Globus pallidus (tissue), 1 donor: ENCODE data around the gene ERBIN.
"Not testable (repeated sequence)": the region's sequence is repeated elsewhere in the genome, so short reads cannot be mapped to it uniquely, and the experiment has no call there.

ENCODE experiments used
- DNase-seq: peaks from one replicate; pipeline ENCODE4 v3.0.0-alpha.2; 2015; ENCODE audit warnings: low spot score

Gene ERBIN

GRCh38 chr5:65967288-65968066, 41.1 kb downstream of the ERBIN start:
- DNase-seq, result no peak

- DNase-seq, result no peak
Measured at GRCh38 chr5:65969539-65970393, 43.4 kb downstream of the ERBIN start.

DNA sequence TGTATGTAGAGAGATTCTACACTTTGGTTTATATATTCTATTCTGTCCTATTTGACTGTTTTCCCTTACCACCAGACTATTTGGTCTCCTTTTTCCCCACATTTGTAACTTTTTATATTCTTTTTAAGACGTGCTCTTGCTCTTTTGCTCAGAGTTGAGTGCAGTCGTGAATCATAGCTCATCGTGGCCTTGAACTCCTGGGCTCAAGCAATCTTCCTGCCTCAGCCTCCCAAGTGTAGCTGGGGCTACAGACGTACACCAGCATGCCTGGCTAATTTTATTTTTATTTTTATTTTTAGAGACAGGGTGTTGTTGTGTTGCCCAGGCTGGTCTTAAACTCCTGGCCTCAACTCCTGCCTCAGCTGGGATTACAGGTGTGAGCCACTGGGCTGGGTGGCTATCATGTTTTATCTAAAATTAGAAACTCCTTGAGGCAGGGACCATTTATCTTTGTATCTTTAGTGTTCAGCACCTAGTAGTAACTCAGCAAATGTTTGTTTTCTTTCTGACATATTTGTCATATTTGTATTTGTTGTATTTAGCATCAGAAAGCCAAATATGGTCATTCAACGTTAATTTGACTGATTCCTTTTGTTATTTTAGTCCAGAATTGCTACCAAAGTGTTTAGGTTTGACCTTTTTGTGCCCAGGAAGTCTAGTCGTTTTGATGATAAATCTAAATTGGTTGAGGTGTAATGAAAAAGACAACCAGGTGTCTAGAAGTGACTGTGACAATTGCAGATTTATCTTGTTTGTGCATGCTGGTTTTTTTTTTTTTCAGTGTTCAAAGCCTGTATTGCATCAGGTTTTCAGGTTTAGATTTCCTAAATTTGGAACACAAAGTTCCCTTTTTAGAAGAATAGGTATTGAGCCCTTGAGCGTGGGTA, 44.3 kb downstream of the ERBIN start:
- DNase-seq, result no peak

GRCh38 chr5:65971643-65972042, 45.3 kb downstream of the ERBIN start:
- DNase-seq, result no peak

GRCh38 chr5:65972896-65973295, 46.5 kb downstream of the ERBIN start:
- DNase-seq, result not testable (repeated sequence)

DNA sequence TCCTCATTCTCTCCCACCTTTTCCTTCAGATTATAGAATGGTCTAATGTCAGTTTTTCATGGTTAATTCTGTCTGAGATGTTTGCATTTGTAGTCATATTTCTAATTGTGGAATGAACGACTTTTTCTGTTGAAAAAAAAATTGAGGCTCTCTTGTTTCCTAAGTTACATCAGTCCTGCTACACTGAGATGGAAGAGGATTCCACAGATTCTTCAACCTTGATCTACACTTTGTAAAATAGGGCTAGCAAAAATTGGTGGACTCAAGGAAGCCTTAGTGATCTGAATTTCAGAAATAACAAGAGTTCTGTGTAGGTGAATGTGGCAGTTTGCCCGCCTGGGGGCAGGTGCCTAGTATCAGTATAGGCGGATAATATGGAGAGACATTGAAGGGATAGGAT, 51.9 kb downstream of the ERBIN start:
- no peak for DNase-seq

- no peak for DNase-seq
Measured at GRCh38 chr5:65981548-65981947, 55.2 kb downstream of the ERBIN start.

DNA sequence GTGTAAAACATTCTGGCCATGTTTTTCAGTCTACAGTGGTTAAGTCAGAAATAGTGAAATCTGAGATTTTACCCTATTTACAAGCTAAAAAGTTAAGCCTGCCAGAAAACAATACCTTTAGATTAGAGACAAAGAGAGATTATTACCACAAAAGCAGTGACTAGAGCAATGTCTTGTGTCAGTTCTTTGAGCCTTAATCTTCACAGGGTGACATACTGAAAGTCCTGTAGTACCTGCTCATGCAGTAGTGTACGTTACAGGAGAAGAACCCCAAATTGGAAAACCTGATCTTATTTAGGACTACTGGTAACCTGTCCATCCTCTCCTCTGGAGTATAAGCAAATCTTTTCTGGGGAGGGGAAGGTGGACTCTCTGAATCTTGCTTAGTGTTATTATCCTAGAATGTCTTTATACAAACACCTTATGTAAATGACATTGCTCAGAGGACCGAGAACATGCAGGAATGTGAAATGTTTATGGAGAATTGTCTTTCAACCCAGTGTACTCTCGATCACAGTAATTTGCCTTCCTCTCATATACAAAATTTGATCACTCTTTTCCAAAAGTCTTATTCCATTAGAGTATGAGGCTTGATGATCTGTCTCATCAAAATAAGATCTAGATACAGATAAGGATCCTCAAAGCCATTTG, 55.7 kb downstream of the ERBIN start:
- no peak for DNase-seq

- no peak for DNase-seq
Measured at GRCh38 chr5:65982635-65983034, 56.3 kb downstream of the ERBIN start.

DNA sequence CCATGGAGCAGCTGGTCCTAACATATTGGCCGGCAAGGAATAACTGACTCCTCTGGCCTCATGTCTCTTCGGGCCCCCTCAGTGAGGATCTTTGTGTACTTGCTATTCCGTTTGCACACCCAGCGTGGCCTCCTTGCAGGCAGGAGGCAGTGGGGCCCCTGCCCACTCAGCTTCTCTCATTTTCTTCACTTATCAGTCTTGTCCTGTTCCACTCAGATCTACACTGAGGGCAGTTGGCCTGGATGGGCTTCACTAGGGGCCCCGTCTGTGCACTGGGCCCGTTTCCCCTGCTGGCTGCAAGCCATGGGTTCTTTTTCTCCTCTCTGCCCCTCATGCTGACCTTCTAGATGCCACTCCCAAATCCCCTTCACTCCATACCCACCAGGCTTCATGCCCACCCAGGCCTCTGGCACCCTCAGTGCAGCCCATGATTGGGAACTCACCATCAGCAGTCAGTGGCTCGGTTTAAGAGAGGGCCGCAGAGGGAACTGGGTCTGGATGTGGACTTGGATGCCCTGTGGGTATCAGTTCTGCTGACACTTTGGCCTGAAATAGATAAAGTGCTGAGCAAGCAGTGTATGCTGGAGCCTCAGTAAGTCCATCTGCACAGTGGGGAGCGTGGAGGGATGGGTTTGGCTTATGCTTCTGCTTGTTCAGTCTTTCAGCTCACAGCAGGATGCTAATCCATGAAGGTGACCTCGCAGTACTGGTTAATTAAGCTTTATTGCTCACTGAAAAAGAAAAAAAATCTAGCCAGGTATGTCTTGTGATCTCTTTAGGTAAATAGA, 57.9 kb downstream of the ERBIN start:
- no peak for DNase-seq

GRCh38 chr5:65986050-65986451, 59.7 kb downstream of the ERBIN start:
- DNase-seq, result no peak

DNA sequence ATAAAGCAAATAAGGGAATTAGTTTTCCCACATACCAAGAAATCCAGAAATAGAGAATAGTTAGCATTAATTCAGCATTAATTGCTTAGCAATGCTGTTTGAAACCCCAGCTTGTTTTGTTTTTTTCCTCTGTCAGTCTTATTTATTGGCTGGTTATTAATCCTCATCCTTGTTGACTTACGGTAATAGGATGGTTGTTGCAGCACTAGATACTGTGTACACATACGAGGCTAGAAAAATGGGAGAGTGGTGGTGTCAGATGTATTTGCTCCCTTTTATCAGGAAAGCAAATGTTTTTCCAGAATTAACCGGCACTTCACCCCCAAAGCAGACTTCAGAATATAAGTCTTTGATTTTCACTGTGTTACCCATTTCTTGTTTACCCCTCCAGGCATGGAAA, 60.4 kb downstream of the ERBIN start:
- no peak for DNase-seq

- DNase-seq, result no peak
Measured at GRCh38 chr5:65987982-65988381, 61.6 kb downstream of the ERBIN start.

DNA sequence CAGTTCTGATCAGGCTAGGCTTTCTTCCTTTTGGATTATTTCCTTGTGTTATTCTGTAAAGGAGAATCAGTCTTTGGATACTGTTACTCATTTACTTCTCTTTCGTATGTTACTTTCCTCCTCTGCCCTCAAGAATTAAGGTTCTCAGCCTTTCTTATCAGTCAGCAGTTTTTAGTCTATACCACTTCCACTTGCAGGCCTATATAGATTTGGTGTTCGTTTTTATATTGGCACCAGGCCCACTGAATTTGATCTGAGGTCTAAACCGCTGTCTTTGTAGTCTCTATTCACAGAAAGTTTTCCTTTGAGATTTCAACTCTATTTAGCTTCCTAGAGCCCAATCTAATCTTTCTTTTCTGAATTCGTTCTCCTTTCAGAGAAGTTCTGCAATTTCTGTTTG, 62.8 kb downstream of the ERBIN start:
- no peak for DNase-seq

DNA sequence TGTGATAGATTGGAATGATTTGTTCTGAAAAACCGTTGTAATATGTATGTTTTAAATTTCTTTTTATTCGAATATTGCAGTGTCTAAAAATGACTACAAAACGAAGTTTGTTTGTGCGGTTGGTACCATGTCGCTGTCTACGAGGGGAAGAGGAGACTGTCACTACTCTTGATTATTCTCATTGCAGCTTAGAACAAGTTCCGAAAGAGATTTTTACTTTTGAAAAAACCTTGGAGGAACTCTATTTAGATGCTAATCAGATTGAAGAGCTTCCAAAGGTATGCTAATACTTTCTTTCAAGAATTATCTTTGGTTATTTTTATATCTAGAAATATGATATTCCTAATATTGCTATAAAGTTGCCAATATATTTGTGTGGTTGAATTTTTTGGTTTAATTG, 66.3 kb downstream of the ERBIN start:
- no peak for DNase-seq

DNA sequence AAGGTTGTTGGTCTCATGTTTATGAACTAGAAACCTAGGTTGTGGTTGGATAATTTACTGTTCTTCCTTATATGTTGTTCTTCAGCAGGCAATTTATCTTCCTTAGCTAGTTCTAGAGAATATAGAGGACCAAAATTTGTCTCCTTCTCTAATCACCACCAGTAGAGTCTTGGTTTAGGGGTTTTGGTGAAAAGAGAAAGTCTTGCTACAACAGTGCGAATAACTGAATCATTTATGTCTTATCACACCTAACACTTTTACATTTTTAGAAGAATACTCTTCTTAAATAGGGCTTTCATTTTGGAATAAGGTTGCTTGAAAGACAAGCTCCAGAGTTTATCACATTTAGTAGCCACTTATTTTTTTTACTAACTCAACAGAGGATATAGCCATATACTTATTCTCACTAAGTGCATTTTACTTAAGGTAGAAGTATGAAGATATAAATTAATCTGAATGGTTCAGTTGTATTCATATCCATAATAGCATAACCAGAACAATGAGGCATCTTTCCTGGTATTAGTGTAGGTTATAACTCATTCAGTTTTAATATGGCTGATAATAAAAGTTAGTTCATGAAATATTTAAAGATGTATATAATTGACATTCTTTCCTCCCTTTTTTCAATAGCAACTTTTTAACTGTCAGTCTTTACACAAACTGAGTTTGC, 67.9 kb downstream of the ERBIN start:
- no peak for DNase-seq

GRCh38 chr5:65999061-65999723, 72.8 kb downstream of the ERBIN start:
- DNase-seq, result no peak

- no peak for DNase-seq
Measured at GRCh38 chr5:66001952-66002351, 75.6 kb downstream of the ERBIN start.

GRCh38 chr5:66002415-66002814, 76.0 kb downstream of the ERBIN start:
- DNase-seq, result no peak

DNA sequence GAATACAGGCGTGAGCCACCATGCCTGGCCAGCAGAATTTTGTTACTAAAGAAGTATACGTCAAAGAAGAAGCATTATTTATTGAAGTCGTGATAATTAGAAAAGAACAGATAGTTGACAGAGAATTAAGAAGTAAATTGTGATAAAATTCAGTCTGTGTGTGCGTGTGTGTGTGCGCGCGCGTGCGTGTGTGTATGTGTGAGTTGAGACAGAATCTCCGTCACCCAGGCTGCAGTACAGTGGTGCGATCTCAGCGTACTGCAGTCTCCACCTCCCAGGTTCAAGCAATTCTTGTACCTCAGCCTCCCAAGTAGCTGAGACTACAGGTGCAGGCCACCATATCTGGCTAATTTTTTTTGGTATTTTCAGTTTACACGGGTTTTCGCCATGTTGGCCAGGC, 77.8 kb downstream of the ERBIN start:
- no peak for DNase-seq
